Esophagus squamous epithelium (tissue), 4 donors: ENCODE results near the gene TAAR6.

Experiments used
- CTCF ChIP-seq, 6 experiments: fragments of 450-650 bp in 4 of 6; fragments of 200-600 bp in 2 of 6; sonication (generic) in 2 of 6; IDR thresholded peaks; one replicate each; pipeline ENCODE4 v1.5.1; 2016 to 2019; ENCODE audit warnings: antibody characterized with exemption in 6 of 6, mild to moderate bottlenecking in 4 of 6, moderate library complexity in 4 of 6
- POLR2A ChIP-seq, 4 donors: fragments of 450-650 bp; IDR thresholded peaks; one replicate each; pipeline ENCODE4 v1.6.1; 2017; ENCODE audit warnings: antibody characterized with exemption in 4 of 4, mild to moderate bottlenecking in 4 of 4, moderate library complexity in 3 of 4

GRCh38 chr6:132596201-132596600 lies 26.1 kb downstream of the TAAR6 start:
- no peak for TF ChIP-seq POLR2A (IDR thresholded peaks at IDR 0.05)
- TF ChIP-seq CTCF (IDR thresholded peaks at IDR 0.05) = no peak
